OCI-LY1 (cell line): ENCODE measurements around the gene ALKBH4.

Source experiments
- CTCF ChIP-seq: fragments of 200-600 bp; sonication (generic), shearing (Covaris generic); IDR thresholded peaks from 2 replicates; pipeline ENCODE4 v1.5.1; 2017; ENCODE audit warnings: mild to moderate bottlenecking, antibody characterized with exemption, low read length, moderate library complexity, mixed read lengths
- EZH2 ChIP-seq: fragments of 200-600 bp; sonication (generic), shearing (Covaris generic); IDR thresholded peaks from 2 replicates; pipeline ENCODE4 v1.8.0; 2017; ENCODE audit warnings: borderline replicate concordance, mixed run types, mild to moderate bottlenecking, antibody characterized with exemption, low read length, moderate library complexity, mixed read lengths

GRCh38 chr7:102467581-102468477, 3.2 kb upstream of the ALKBH4 start:
- TF ChIP-seq EZH2 (no peak), CTCF (no peak)
